ENCODE results near the gene PCDHGB6.
"Not testable (repeated sequence)": the region's sequence is repeated elsewhere in the genome, so short reads cannot be mapped to it uniquely, and the experiment has no call there.

The PCDHGB6 gene

DNA sequence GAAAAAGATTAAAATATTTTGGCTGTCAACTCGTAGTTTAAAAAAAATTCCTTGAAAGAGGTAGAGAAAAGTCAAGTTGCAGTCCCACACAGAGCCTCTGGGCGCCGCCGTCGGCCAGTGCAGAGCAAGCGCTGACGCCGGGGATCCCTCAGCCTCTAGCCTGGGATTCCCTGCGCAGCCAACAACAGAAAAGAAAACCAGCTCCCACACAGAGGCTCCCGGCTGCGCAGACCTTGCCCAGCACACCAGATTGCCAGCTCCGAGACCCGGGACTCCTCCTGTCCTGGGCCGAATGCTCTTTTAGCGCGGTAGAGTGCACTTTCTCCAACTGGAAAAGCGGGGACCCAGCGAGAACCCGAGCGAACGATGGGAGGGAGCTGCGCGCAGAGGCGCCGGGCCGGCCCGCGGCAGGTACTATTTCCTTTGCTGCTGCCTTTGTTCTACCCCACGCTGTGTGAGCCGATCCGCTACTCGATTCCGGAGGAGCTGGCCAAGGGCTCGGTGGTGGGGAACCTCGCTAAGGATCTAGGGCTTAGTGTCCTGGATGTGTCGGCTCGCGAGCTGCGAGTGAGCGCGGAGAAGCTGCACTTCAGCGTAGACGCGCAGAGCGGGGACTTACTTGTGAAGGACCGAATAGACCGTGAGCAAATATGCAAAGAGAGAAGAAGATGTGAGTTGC lies 9.8 kb downstream of the PCDHGB6 start, which contains the start of gene PCDHGB7:
TSS of gene PCDHGB7 (plus strand) at position 184 of the 679 bp plus-strand sequence. CDS start at position 367, 183 bp downstream.
- TF ChIP-seq CTCF (IDR thresholded peaks at IDR 0.05; ENCODE audit: low read depth, low read length, missing control alignments), result peak; percentile 77
- not testable (repeated sequence) for DNase-seq (ENCODE audit: extremely low read depth, low read depth)
- peak within 1 kb of the TSS; percentile 38 for H3K4me3 ChIP-seq (replicated peaks; ENCODE audit: low read depth, low read length)

DNA sequence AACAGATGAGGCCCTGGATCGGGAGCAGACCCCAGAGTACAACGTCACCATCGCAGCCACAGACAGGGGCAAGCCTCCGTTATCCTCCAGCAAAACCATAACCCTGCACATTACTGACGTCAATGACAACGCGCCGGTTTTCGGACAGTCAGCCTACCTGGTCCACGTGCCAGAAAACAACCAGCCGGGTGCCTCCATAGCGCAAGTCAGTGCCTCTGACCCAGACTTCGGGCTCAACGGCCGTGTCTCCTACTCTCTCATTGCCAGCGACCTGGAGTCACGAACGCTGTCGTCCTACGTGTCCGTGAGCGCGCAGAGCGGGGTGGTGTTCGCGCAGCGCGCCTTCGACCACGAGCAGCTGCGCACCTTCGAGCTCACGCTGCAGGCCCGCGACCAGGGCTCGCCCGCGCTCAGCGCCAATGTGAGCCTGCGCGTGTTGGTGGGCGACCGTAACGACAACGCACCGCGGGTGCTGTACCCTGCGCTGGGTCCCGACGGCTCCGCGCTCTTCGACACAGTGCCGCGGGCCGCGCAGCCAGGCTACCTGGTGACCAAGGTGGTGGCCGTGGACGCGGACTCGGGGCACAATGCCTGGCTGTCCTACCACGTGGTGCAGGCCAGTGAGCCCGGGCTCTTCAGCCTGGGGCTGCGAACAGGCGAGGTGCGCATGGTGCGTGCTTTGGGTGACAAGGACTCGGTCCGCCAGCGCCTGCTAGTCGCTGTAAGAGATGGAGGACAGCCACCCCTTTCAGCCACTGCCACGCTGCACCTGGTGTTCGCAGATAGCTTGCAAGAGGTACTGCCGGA lies 11.5 kb downstream of the PCDHGB6 start:
- H3K4me3 ChIP-seq (replicated peaks; ENCODE audit: low read depth, low read length), result no peak overlapping the region
- no peak for TF ChIP-seq CTCF (IDR thresholded peaks at IDR 0.05; ENCODE audit: low read depth, low read length, missing control alignments)
- DNase-seq (ENCODE audit: extremely low read depth, low read depth), result no peak

GRCh38 chr5:141420855-141421488 lies 13.2 kb downstream of the PCDHGB6 start, which contains the start of gene PCDHGA11:
PCDHGA11 (plus strand) TSS chr5:141421051; CDS start chr5:141421228, 177 bp downstream.
- TF ChIP-seq CTCF (IDR thresholded peaks at IDR 0.05; ENCODE audit: low read depth, low read length, missing control alignments), result peak; percentile 54
- no peak for DNase-seq (ENCODE audit: extremely low read depth, low read depth)
- H3K4me3 ChIP-seq (replicated peaks; ENCODE audit: low read depth, low read length), result peak within 1 kb of the TSS; percentile 42

DNA sequence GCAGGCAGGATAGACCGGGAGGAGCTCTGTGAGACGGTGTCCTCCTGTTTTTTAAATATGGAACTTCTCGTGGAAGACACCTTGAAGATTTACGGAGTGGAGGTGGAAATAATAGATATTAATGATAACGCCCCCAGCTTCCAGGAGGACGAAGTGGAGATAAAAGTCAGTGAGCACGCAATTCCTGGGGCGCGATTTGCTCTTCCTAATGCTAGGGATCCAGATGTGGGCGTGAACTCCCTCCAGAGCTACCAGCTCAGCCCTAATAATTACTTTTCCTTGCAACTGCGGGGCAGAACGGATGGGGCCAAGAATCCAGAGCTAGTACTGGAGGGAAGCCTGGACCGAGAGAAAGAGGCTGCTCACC lies 13.7 kb downstream of the PCDHGB6 start:
- DNase-seq (ENCODE audit: extremely low read depth, low read depth), result no peak
- no peak for TF ChIP-seq CTCF (IDR thresholded peaks at IDR 0.05; ENCODE audit: low read depth, low read length, missing control alignments)
- H3K4me3 ChIP-seq (replicated peaks; ENCODE audit: low read depth, low read length), result peak overlapping the region; percentile 42

- H3K4me3 ChIP-seq (replicated peaks; ENCODE audit: low read depth, low read length), result no peak overlapping the region
- TF ChIP-seq CTCF (IDR thresholded peaks at IDR 0.05; ENCODE audit: low read depth, low read length, missing control alignments), result no peak
- DNase-seq (ENCODE audit: extremely low read depth, low read depth), result no peak
Measured at GRCh38 chr5:141422742-141423291, 15.0 kb downstream of the PCDHGB6 start.

DNA sequence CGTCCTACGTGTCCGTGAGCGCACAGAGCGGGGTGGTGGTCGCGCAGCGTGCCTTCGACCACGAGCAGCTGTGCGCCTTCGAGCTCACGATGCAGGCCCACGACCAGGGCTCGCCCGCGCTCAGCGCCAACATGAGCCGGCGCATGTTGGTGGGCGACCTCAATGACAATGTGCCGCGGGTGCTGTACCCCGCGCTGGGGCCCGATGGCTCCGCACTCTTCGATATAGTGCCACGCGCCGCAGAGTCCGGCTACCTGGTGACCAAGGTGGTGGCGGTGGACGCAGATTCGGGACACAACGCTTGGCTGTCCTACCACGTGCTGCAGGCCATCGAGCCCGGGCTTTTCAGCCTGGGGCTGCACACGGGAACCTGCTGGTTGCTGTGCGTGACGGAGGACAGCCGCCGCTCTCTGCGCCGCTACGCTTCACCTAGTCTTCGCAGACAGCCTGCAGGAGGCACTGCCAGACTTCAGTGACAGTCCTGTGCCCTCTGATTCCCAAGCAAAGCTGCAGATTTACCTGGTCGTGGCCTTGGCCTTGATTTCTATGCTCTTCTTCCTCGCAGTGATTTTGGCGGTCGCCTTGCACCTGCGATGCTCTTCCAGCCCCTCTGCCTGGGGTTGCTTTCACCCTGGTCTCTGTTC lies 20.1 kb downstream of the PCDHGB6 start:
- no peak for DNase-seq (ENCODE audit: extremely low read depth, low read depth)
- TF ChIP-seq CTCF (IDR thresholded peaks at IDR 0.05; ENCODE audit: low read depth, low read length, missing control alignments), result no peak
- H3K4me3 ChIP-seq (replicated peaks; ENCODE audit: low read depth, low read length), result no peak overlapping the region
